ENCODE measurements around the gene NID1.

GRCh38 chr1:235941876-235942624 is 122.8 kb downstream of the NID1 start:
- TF ChIP-seq, protein P1, sequence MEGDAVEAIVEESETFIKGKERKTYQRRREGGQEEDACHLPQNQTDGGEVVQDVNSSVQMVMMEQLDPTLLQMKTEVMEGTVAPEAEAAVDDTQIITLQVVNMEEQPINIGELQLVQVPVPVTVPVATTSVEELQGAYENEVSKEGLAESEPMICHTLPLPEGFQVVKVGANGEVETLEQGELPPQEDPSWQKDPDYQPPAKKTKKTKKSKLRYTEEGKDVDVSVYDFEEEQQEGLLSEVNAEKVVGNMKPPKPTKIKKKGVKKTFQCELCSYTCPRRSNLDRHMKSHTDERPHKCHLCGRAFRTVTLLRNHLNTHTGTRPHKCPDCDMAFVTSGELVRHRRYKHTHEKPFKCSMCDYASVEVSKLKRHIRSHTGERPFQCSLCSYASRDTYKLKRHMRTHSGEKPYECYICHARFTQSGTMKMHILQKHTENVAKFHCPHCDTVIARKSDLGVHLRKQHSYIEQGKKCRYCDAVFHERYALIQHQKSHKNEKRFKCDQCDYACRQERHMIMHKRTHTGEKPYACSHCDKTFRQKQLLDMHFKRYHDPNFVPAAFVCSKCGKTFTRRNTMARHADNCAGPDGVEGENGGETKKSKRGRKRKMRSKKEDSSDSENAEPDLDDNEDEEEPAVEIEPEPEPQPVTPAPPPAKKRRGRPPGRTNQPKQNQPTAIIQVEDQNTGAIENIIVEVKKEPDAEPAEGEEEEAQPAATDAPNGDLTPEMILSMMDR (IDR thresholded peaks at IDR 0.05; ENCODE audit: insufficient read depth, low read length), result no peak
- TF ChIP-seq REST (IDR thresholded peaks at IDR 0.05; ENCODE audit: insufficient replicate concordance, low read depth), result peak; percentile 59
- TF ChIP-seq SPI1 (IDR thresholded peaks at IDR 0.05; ENCODE audit: borderline replicate concordance, low read depth), result peak; percentile 76; the same call in 1 of the 2 replicates

Data from HL-60 (cell line).